SK-N-SH (cell line): ENCODE data around the gene AVPR1B.

Experiments used
- CTCF ChIP-seq: fragments of 200-600 bp; sonication (generic); IDR thresholded peaks from 2 replicates; pipeline ENCODE4 v1.6.1; 2017; ENCODE audit warnings: antibody characterized with exemption, mild to moderate bottlenecking, moderate library complexity
- EP300 ChIP-seq, 2 experiments: IDR thresholded peaks; 2 replicates each; pipeline versions ENCODE4 v1.4.0 to v1.6.1; 2012; ENCODE audit warnings: borderline replicate concordance in 1 of 2, low read depth in 1 of 2, low read length in 1 of 2
- EZH2phosphoT487 ChIP-seq: fragments of 200-600 bp; sonication (generic); IDR thresholded peaks from 2 replicates; pipeline ENCODE4 v1.6.1; 2017; ENCODE audit warnings: low read depth, mixed run types, mild to moderate bottlenecking, antibody characterized with exemption, moderate library complexity, borderline replicate concordance
- GABPA ChIP-seq: IDR thresholded peaks from 2 replicates; pipeline ENCODE4 v1.4.0; 2012; ENCODE audit warnings: low read depth, mild to moderate bottlenecking
- MAX ChIP-seq: IDR thresholded peaks from 2 replicates; pipeline ENCODE4 v1.4.0; 2012; ENCODE audit warnings: low read depth
- MXI1 ChIP-seq: IDR thresholded peaks from 2 replicates; pipeline ENCODE4 v1.6.1; 2012; ENCODE audit warnings: mild to moderate bottlenecking, low read depth, low read length, improper control_type of control experiment
- POLR2AphosphoS5 ChIP-seq: IDR thresholded peaks from 2 replicates; pipeline ENCODE4 v1.6.1; 2012; ENCODE audit warnings: low read depth, low read length
- REST ChIP-seq: IDR thresholded peaks from 2 replicates; pipeline ENCODE4 v1.6.1; 2012; ENCODE audit warnings: mild to moderate bottlenecking, low read depth, low read length, moderate library complexity
- RFX5 ChIP-seq: IDR thresholded peaks from 2 replicates; pipeline ENCODE4 v1.6.1; 2012; ENCODE audit warnings: mild to moderate bottlenecking, improper control_type of control experiment, low read length
- TCF12 ChIP-seq: IDR thresholded peaks from 2 replicates; pipeline ENCODE4 v1.4.0; 2012
- TEAD4 ChIP-seq: IDR thresholded peaks from 2 replicates; pipeline ENCODE4 v1.4.0; 2012; ENCODE audit warnings: mild to moderate bottlenecking, borderline replicate concordance; ENCODE audit not compliant: insufficient read depth

- no peak for TF ChIP-seq POLR2AphosphoS5
- TF ChIP-seq CTCF: no peak
- TF ChIP-seq TEAD4: no peak
- TF ChIP-seq MXI1: no peak
- TF ChIP-seq EP300 (IDR thresholded peaks at IDR 0.05; ENCODE audit: borderline replicate concordance in 1 of 2, low read depth in 1 of 2, low read length in 1 of 2): no peak
- no peak for TF ChIP-seq EZH2phosphoT487
- no peak for TF ChIP-seq MAX
- no peak for TF ChIP-seq TCF12
- TF ChIP-seq REST: no peak
- TF ChIP-seq GABPA: no peak
- TF ChIP-seq RFX5: no peak
These were observed 1.4 kb downstream of the AVPR1B start for GRCh38 chr1:206115791-206116190.
